HepG2 (cell line): ENCODE results near the gene FRMD8. TPM values are rescaled to one million over a fixed set of nuclear protein-coding genes. Genes with fewer than 3 reads are reported as not detected.
A peak's percentile ranks its signal among the peaks of the same experiment; 100 is the strongest.

Experiments used
- CBX1 ChIP-seq: IDR thresholded peaks from one replicate; pipeline ENCODE4 v1.6.1; 2016; ENCODE audit warnings: antibody characterized with exemption, low read depth
- DNMT3B ChIP-seq: conservative IDR thresholded peaks from 2 replicates; pipeline ENCODE4 v1.6.1; 2016; ENCODE audit warnings: missing biosample characterization, control low read depth
- JDP2 ChIP-seq: sonication (generic); formaldehyde crosslinking; IDR thresholded peaks from 2 replicates; pipeline ENCODE4 v1.8.1; 2022; ENCODE audit warnings: missing genetic modification reagents, borderline replicate concordance
- MAF1 ChIP-seq: sonication (generic); formaldehyde crosslinking; IDR thresholded peaks from 2 replicates; pipeline ENCODE4 v1.5.0; 2020; ENCODE audit warnings: missing genetic modification reagents, borderline replicate concordance
- MAZ ChIP-seq, 2 experiments: sonication (generic) in 1 of 2; formaldehyde crosslinking in 1 of 2; IDR thresholded peaks; 2 replicates each; pipeline versions ENCODE4 v1.5.0 to v1.6.1; 2012 to 2020; ENCODE audit warnings: low read depth in 2 of 2, mild to moderate bottlenecking in 2 of 2, borderline replicate concordance in 1 of 2, improper control_type of control experiment in 1 of 2, low read length in 1 of 2, missing genetic modification reagents in 1 of 2, moderate library complexity in 1 of 2
- NCOR1 ChIP-seq: fragments of 200-600 bp; sonication (generic); IDR thresholded peaks from 2 replicates; pipeline ENCODE4 v1.7.0; 2017; ENCODE audit warnings: antibody characterized with exemption, low read length, borderline replicate concordance
- PBX3 ChIP-seq: sonication (generic); formaldehyde crosslinking; IDR thresholded peaks from 2 replicates; pipeline ENCODE4 v1.8.1; 2023; ENCODE audit warnings: missing genetic modification reagents, inconsistent platforms, borderline replicate concordance
- PHB2 ChIP-seq: fragments of 450-650 bp; IDR thresholded peaks from 2 replicates; pipeline ENCODE4 v1.6.1; 2018; ENCODE audit not compliant: partially characterized antibody
- PLRG1 ChIP-seq: fragments of 450-650 bp; conservative IDR thresholded peaks from 2 replicates; pipeline ENCODE4 v1.6.1; 2016
- POLR2G ChIP-seq: fragments of 200-400 bp; formaldehyde crosslinking; IDR thresholded peaks from 2 replicates; pipeline ENCODE4 v1.6.1; 2018; ENCODE audit warnings: mild to moderate bottlenecking, low read depth, low read length, moderate library complexity
- RARG ChIP-seq: sonication (generic); formaldehyde crosslinking; IDR thresholded peaks from 2 replicates; pipeline ENCODE4 v1.4.0; 2020; ENCODE audit warnings: low read depth, mild to moderate bottlenecking, missing genetic modification reagents
- REPIN1 ChIP-seq: sonication (generic); formaldehyde crosslinking; IDR thresholded peaks from 2 replicates; pipeline ENCODE4 v1.8.0; 2022; ENCODE audit warnings: missing genetic modification reagents, low read depth, mild to moderate bottlenecking, borderline replicate concordance
- RERE ChIP-seq: IDR thresholded peaks from 2 replicates; pipeline ENCODE4 v1.6.1; 2016; ENCODE audit warnings: low read depth, missing genetic modification reagents, missing compliant biosample characterization
- SKI ChIP-seq: fragments of 450-650 bp; IDR thresholded peaks from one replicate; pipeline ENCODE4 v1.6.1; 2018; ENCODE audit warnings: mild to moderate bottlenecking; ENCODE audit not compliant: partially characterized antibody
- ZNF225 ChIP-seq: sonication (generic); formaldehyde crosslinking; IDR thresholded peaks from 2 replicates; pipeline ENCODE4 v1.4.0; 2020; ENCODE audit warnings: mild to moderate bottlenecking, missing genetic modification reagents
- ZNF382 ChIP-seq: sonication (generic); formaldehyde crosslinking; IDR thresholded peaks from 2 replicates; pipeline ENCODE4 v1.5.0; 2020; ENCODE audit warnings: missing genetic modification reagents, mild to moderate bottlenecking, borderline replicate concordance
- ZNF562 ChIP-seq: sonication (generic); formaldehyde crosslinking; IDR thresholded peaks from 2 replicates; pipeline ENCODE4 v1.8.0; 2022; ENCODE audit warnings: missing genetic modification reagents, borderline replicate concordance
- ZNF616 ChIP-seq: sonication (generic); formaldehyde crosslinking; IDR thresholded peaks from 2 replicates; pipeline ENCODE4 v1.5.0; 2020; ENCODE audit warnings: low read depth, mild to moderate bottlenecking, missing genetic modification reagents
- ZNF619 ChIP-seq: sonication (generic); formaldehyde crosslinking; IDR thresholded peaks from 2 replicates; pipeline ENCODE4 v1.4.0; 2020; ENCODE audit warnings: mild to moderate bottlenecking, missing genetic modification reagents
- ZNF776 ChIP-seq: sonication (generic); formaldehyde crosslinking; IDR thresholded peaks from 2 replicates; pipeline ENCODE4 v1.4.0; 2020; ENCODE audit warnings: mild to moderate bottlenecking, missing genetic modification reagents
- polyA plus RNA-seq, 8 experiments: library from polyadenylated mRNA; depleted of rRNA in 3 of 8; stranded (reverse) in 7 of 8; unstranded in 1 of 8; fragments of >200 nt; fragmentation: Illumina TruSeq in 4 of 8; extraction: Trizol in 4 of 8; gene quantifications; 2 replicates each; pipeline versions ENCODE4 v1.2.1 to v1.2.3, GENCODE V29; 2011 to 2016; ENCODE audit warnings: low read depth in 4 of 8, missing spikeins in 1 of 8, mixed read lengths in 1 of 8; ENCODE audit not compliant: insufficient read depth in 1 of 8
- total RNA-seq, 5 experiments: library from RNA; depleted of rRNA; stranded (reverse); fragments of >200 nt; fragmentation: Illumina TruSeq; extraction: Trizol; gene quantifications; 2 replicates each; pipeline ENCODE4 v1.2.3, GENCODE V29; 2016; ENCODE audit warnings: low read depth in 1 of 5
- TF ChIP-seq, protein P1 (sequence below): sonication (generic); formaldehyde crosslinking; IDR thresholded peaks from 2 replicates; pipeline ENCODE4 v1.4.0; 2020; ENCODE audit warnings: mild to moderate bottlenecking, missing genetic modification reagents
- TF ChIP-seq, protein P2 (sequence below): sonication (generic); formaldehyde crosslinking; IDR thresholded peaks from 2 replicates; pipeline ENCODE4 v1.4.0; 2020; ENCODE audit warnings: mild to moderate bottlenecking, missing genetic modification reagents

Gene FRMD8
- total and polyA plus RNA-seq, 2 of the 13 experiments (the other 11 are each of a cell fraction or from before 2014, with no cell fraction given): 5.8 to 20.6 TPM

- TF ChIP-seq, protein P1, sequence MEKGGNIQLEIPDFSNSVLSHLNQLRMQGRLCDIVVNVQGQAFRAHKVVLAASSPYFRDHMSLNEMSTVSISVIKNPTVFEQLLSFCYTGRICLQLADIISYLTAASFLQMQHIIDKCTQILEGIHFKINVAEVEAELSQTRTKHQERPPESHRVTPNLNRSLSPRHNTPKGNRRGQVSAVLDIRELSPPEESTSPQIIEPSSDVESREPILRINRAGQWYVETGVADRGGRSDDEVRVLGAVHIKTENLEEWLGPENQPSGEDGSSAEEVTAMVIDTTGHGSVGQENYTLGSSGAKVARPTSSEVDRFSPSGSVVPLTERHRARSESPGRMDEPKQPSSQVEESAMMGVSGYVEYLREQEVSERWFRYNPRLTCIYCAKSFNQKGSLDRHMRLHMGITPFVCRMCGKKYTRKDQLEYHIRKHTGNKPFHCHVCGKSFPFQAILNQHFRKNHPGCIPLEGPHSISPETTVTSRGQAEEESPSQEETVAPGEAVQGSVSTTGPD (CRISPR knock-in tag): no peak
- TF ChIP-seq POLR2G (no peak), PHB2 (no peak), ZNF562 (CRISPR knock-in tag) (no peak), PLRG1 (no peak), DNMT3B (no peak), ZNF382 (CRISPR knock-in tag) (no peak), JDP2 (CRISPR knock-in tag) (no peak), REPIN1 (CRISPR knock-in tag) (0 out of 2 replicates have a peak, but pooled peaks have one; percentile 13), RARG (CRISPR knock-in tag) (no peak), ZNF616 (CRISPR knock-in tag) (no peak), RERE (no peak), ZNF776 (CRISPR knock-in tag) (no peak), MAZ (IDR thresholded peaks at IDR 0.05; ENCODE audit: borderline replicate concordance, low read depth, low read length) (no peak), MAZ (CRISPR knock-in tag; IDR thresholded peaks at IDR 0.05; ENCODE audit: low read depth) (no peak), PBX3 (CRISPR knock-in tag) (no peak), ZNF619 (CRISPR knock-in tag) (no peak), NCOR1 (no peak), MAF1 (CRISPR knock-in tag) (no peak), CBX1 (no peak), SKI (no peak), ZNF225 (CRISPR knock-in tag) (no peak)
- TF ChIP-seq, protein P2, sequence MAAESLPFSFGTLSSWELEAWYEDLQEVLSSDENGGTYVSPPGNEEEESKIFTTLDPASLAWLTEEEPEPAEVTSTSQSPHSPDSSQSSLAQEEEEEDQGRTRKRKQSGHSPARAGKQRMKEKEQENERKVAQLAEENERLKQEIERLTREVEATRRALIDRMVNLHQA (CRISPR knock-in tag): no peak
These were observed 29.3 kb downstream of the FRMD8 start (continued) for GRCh38 chr11:65415499-65416340.
